ENCODE data around the gene IZUMO1. TPM values are rescaled to one million over a fixed set of nuclear protein-coding genes. Genes with fewer than 3 reads are reported as not detected.
"Not testable (repeated sequence)": the region's sequence is repeated elsewhere in the genome, so short reads cannot be mapped to it uniquely, and the experiment has no call there.

Gene IZUMO1
- total and polyA plus RNA-seq, 2 donors (not counting 3 experiments of a cell fraction or from before 2014, with no cell fraction given): 0.18 to 1.2 TPM

GRCh38 chr19:48768994-48769713 lies 22.4 kb upstream of the IZUMO1 start:
- ChIA-PET CTCF (interaction anchor here (0.7 to 1.7 kb wide), 3 partner anchors 26 to 185 kb away, joined by 3 to 5 read pairs (median 3); no protein-coding TSS in a partner anchor), POLR2A (no interaction called here)
- H3K36me3 ChIP-seq (ENCODE audit: control insufficient read depth in 2 of 2, extremely low read depth in 1 of 2, insufficient read depth in 2 of 2, low read length in 2 of 2): no peaks in the 10 kb centered on the region
- no peaks in the 10 kb centered on the region for H3K9me3 ChIP-seq (replicated peaks; ENCODE audit: control insufficient read depth, insufficient read depth, low read length)
- DNase-seq (ENCODE audit: low read depth, low spot score) (no peak), FAIRE-seq (no peak)
- no peak overlapping the region for H3K9ac ChIP-seq (replicated peaks; ENCODE audit: extremely low read depth, insufficient read depth, low read length)
- no peak overlapping the region for H3K4me2 ChIP-seq (ENCODE audit: insufficient read depth, low read length)
- H3K27me3 ChIP-seq (ENCODE audit: control insufficient read depth in 2 of 2, insufficient read depth in 2 of 2, low read length in 2 of 2): no peaks in the 10 kb centered on the region
- no peak overlapping the region for H3K4me3 ChIP-seq (replicated peaks in 1 of 3; ENCODE audit: insufficient read depth in 1 of 3, low read depth in 1 of 3, low read length in 3 of 3)
- H4K20me1 ChIP-seq (replicated peaks; ENCODE audit: control insufficient read depth, extremely low read depth, insufficient read depth, low read length): no peaks in the 10 kb centered on the region
- no peaks in the 10 kb centered on the region for H3K9me1 ChIP-seq (replicated peaks; ENCODE audit: control insufficient read depth, extremely low read depth, insufficient read depth, low read length)
- H2AFZ ChIP-seq (ENCODE audit: low read depth, low read length): no peak overlapping the region
- intact Hi-C loops (cut with micrococcal nuclease) (no loop called here), dilution Hi-C loops (cut with MboI; ENCODE audit: extremely low pct_ligation_motif_present, low sequenced_read_pairs) (no loop called here)
- BruUV-seq (replicated peaks): no TSS peak
- no peaks in the 10 kb centered on the region for H3K4me1 ChIP-seq (ENCODE audit: control insufficient read depth, extremely low read depth, insufficient read depth, low read length)
- no peak overlapping the region for H3K27ac ChIP-seq (ENCODE audit: insufficient read depth, low read depth, low read length)
- no peak for TF ChIP-seq MAX (IDR thresholded peaks at IDR 0.05; ENCODE audit: insufficient read depth, insufficient read length)
- no peak for TF ChIP-seq GATA2 (IDR thresholded peaks at IDR 0.05; ENCODE audit: insufficient read depth, insufficient read length, low read depth, low read length)
- TF ChIP-seq CTCF (IDR thresholded peaks at IDR 0.05; ENCODE audit: extremely low read depth in 1 of 2, insufficient read depth in 1 of 2, low read depth in 1 of 2, low read length in 2 of 2): no peak
- TF ChIP-seq POLR2A (IDR thresholded peaks at IDR 0.05; ENCODE audit: low read depth, low read length): no peak
- no peaks in the 10 kb centered on the region for H3K79me2 ChIP-seq (ENCODE audit: control insufficient read depth, insufficient read depth, low read length)

- intact Hi-C loops (cut with micrococcal nuclease); DNase-seq (ENCODE audit: low read depth, low spot score); H3K9me1 ChIP-seq (replicated peaks; ENCODE audit: control insufficient read depth, extremely low read depth, insufficient read depth, low read length); H3K9me3 ChIP-seq (replicated peaks; ENCODE audit: control insufficient read depth, insufficient read depth, low read length); H3K27me3 ChIP-seq (ENCODE audit: control insufficient read depth in 2 of 2, insufficient read depth in 2 of 2, low read length in 2 of 2); H2AFZ ChIP-seq (ENCODE audit: low read depth, low read length); H3K4me2 ChIP-seq (ENCODE audit: insufficient read depth, low read length); H4K20me1 ChIP-seq (replicated peaks; ENCODE audit: control insufficient read depth, extremely low read depth, insufficient read depth, low read length); BruUV-seq (replicated peaks); H3K9ac ChIP-seq (replicated peaks; ENCODE audit: extremely low read depth, insufficient read depth, low read length); H3K4me3 ChIP-seq (replicated peaks in 1 of 3; ENCODE audit: insufficient read depth in 1 of 3, low read depth in 1 of 3, low read length in 3 of 3); H3K36me3 ChIP-seq (ENCODE audit: control insufficient read depth in 2 of 2, extremely low read depth in 1 of 2, insufficient read depth in 2 of 2, low read length in 2 of 2); POLR2A ChIA-PET; H3K27ac ChIP-seq (ENCODE audit: insufficient read depth, low read depth, low read length); FAIRE-seq; dilution Hi-C loops (cut with MboI; ENCODE audit: extremely low pct_ligation_motif_present, low sequenced_read_pairs); H3K79me2 ChIP-seq (ENCODE audit: control insufficient read depth, insufficient read depth, low read length); H3K4me1 ChIP-seq (ENCODE audit: control insufficient read depth, extremely low read depth, insufficient read depth, low read length): not testable (repeated sequence)
- CTCF ChIA-PET: interaction anchor here (0.7 kb wide), 1 partner anchor 184 kb away, joined by 3 read pairs; no protein-coding TSS in a partner anchor
These were observed 21.6 kb upstream of the IZUMO1 start for GRCh38 chr19:48768171-48768753.

GRCh38 chr19:48765816-48766215 lies 19.1 kb upstream of the IZUMO1 start:
- H3K9me3 ChIP-seq (replicated peaks; ENCODE audit: control insufficient read depth, insufficient read depth, low read length); intact Hi-C loops (cut with micrococcal nuclease); H3K79me2 ChIP-seq (ENCODE audit: control insufficient read depth, insufficient read depth, low read length); H3K9me1 ChIP-seq (replicated peaks; ENCODE audit: control insufficient read depth, extremely low read depth, insufficient read depth, low read length); H4K20me1 ChIP-seq (replicated peaks; ENCODE audit: control insufficient read depth, extremely low read depth, insufficient read depth, low read length); dilution Hi-C loops (cut with MboI; ENCODE audit: extremely low pct_ligation_motif_present, low sequenced_read_pairs); H3K4me3 ChIP-seq (replicated peaks in 1 of 3; ENCODE audit: insufficient read depth in 1 of 3, low read depth in 1 of 3, low read length in 3 of 3); H3K4me2 ChIP-seq (ENCODE audit: insufficient read depth, low read length); H3K9ac ChIP-seq (replicated peaks; ENCODE audit: extremely low read depth, insufficient read depth, low read length); DNase-seq (ENCODE audit: low read depth, low spot score); BruUV-seq (replicated peaks); H3K36me3 ChIP-seq (ENCODE audit: control insufficient read depth in 2 of 2, extremely low read depth in 1 of 2, insufficient read depth in 2 of 2, low read length in 2 of 2); H3K27ac ChIP-seq (ENCODE audit: insufficient read depth, low read depth, low read length); H2AFZ ChIP-seq (ENCODE audit: low read depth, low read length); H3K4me1 ChIP-seq (ENCODE audit: control insufficient read depth, extremely low read depth, insufficient read depth, low read length); H3K27me3 ChIP-seq (ENCODE audit: control insufficient read depth in 2 of 2, insufficient read depth in 2 of 2, low read length in 2 of 2); POLR2A ChIA-PET: not testable (repeated sequence)
- peak; percentile 15 for FAIRE-seq
- CTCF ChIA-PET: interaction anchor here (0.8 kb wide), 1 partner anchor 205 kb away, joined by 3 read pairs; no protein-coding TSS in a partner anchor

All from endothelial cell of umbilical vein (primary cell).